Left cardiac atrium (tissue), 4 donors: ENCODE results near the gene EXPH5. TPM values are rescaled to one million over a fixed set of nuclear protein-coding genes. Genes with fewer than 3 reads are reported as not detected.

Experiments used
- ATAC-seq, 2 donors: fragments of 200-7000 bp; cut with Tn5 transposase; one replicate each; pipeline ENCODE4 v1.9.1; 2020; ENCODE audit warnings: mild to moderate bottlenecking in 2 of 2, moderate library complexity in 2 of 2
- DNase-seq: peaks from one replicate; pipeline ENCODE4 v3.0.0-alpha.2; 2020
- intact Hi-C, 2 donors: fragments of 100-400 bp; cut with DNase I; formaldehyde crosslinking; loops; one replicate each; pipeline versions ENCODE4 v1.14.1 to v1.15.1; 2022 to 2023
- total RNA-seq, 2 donors: library from RNA; stranded (reverse); fragmentation: NEBNext Ultra II Directional; extraction: Animal tissue kit (Norgen Biotek cat#: 25700); gene quantifications; one replicate each; pipeline ENCODE4 v1.2.1, GENCODE V29; 2021
- donor health status: DM: no; HTN: yes; CAD: no.
- donor health status: DM: no; HTN: yes; CAD: no; lungs with severe emphysema.
- donor health status: DM: yes; HTN: yes; CAD: no.
- donor health status: Dilated cardiomyopathy.

Gene EXPH5
- total RNA-seq, 2 donors from 2014 or later, result 2.5 to 3.5 TPM

DNA sequence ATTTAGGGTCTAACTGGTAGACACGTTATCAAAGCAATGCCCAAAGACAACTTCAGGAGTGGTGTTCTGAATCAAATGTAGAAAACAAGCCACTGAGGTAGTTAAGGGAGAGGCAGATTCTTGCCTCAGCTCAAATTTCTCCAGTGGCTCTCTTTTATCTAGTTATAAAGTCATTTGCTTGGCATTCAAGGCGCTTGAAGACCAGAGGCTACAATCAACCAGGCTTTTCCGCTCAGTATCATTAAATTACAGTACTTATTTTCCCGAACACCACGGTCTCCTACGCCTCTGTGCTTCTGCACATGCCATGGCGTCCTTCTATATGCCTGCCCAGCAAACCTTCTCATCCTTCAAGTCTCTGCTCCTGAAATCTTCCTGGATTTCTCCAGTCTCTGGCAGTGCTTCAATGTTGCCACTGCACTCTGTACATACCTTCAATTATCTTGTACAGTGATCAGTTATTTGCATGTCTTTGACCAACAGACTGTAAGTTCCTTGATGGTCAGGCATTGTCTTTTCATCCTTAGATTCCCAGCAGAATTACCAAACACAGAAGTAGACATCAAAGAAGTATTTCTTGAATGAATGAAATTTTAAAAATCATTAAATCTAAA is 96.8 kb downstream of the EXPH5 start:
- ATAC-seq (no peak), DNase-seq (no peak)
- intact Hi-C loops, result loop anchor here in 1 of 2 donors (10.0 kb wide), 1 partner anchor 158 kb away; no protein-coding TSS in a partner anchor

- intact Hi-C loops, result loop anchor here in 1 of 2 donors (10.0 kb wide), 1 partner anchor 159 kb away; no protein-coding TSS in a partner anchor
- ATAC-seq, result no peak
- DNase-seq, result no peak
Observed at GRCh38 chr11:108495326-108495725, 98.2 kb downstream of the EXPH5 start.

DNA sequence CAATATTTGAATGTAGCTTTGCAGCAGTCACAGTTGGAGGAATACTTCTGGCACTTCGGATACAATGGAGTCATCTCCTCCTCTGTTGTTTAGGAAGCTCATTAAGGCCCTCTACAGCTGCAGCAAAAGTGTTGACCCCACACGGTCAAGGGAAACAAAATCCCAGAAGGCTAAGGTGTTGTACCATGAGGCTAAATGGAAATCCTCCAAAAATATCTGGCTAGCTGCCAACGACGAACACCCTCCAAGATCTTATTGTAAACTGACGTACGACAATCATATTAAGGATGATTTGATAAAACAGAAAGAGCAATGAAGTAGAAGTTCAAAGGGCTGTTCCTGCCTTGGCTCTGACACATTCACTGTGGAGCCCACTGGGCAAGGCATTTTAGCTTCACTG is 99.4 kb downstream of the EXPH5 start:
- intact Hi-C loops, result loop anchor here in 1 of 2 donors (10.0 kb wide), 1 partner anchor 161 kb away; no protein-coding TSS in a partner anchor
- ATAC-seq (no peak), DNase-seq (no peak)

DNA sequence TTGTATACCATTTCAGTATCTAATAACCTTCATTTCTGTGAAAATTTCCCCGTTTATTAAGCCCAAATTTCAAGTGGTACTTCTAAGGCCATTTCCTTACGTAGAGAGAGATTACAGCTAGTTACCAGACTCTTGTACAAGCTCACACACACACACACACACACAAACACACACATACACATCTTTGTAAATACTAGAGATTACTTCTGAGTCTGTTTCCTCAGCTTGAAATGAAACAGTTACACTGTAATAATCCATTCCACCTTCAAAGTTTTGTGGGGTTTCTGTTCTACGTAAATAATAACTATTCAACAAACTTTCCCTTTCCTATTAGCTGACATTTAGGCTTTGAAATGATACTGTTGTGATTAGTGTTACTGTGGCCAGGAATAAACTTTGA is 101.6 kb downstream of the EXPH5 start:
- ATAC-seq (no peak), DNase-seq (no peak)
- intact Hi-C loops, result loop anchor here in 1 of 2 donors (10.0 kb wide), 1 partner anchor 163 kb away; no protein-coding TSS in a partner anchor

- intact Hi-C loops, result no loop called here
- ATAC-seq, result no peak
- DNase-seq, result no peak
Observed at GRCh38 chr11:108486828-108487227, 106.7 kb downstream of the EXPH5 start.

- intact Hi-C loops, result no loop called here
- no peak for DNase-seq
- ATAC-seq, result no peak
Observed at GRCh38 chr11:108486331-108486730, 107.2 kb downstream of the EXPH5 start.

DNA sequence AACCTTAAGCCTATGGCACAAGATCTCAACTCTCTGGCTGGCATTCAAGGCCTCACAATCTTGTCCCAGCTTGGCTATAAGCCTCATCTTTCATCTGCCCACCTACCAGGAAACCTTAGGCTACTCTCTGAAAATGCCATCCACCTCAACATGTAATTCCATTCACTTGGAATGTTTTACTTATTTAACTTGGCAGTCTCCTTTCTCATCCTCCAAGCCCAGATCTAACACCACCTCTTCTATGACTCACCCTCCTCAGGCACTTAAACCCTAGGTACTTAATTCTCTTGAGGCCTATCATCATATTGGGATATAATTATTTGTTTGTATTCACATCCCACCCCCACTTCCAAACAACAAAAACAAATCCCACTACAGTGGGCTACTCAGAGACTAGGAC is 110.4 kb downstream of the EXPH5 start:
- DNase-seq (no peak), ATAC-seq (peak in 1 of 2 donors; percentile 26)
- intact Hi-C loops, result no loop called here

GRCh38 chr11:108474664-108475463 is 118.7 kb downstream of the EXPH5 start:
- intact Hi-C loops, result no loop called here
- DNase-seq (no peak), ATAC-seq (peak; percentile 59 to 78)

- no peak for DNase-seq
- no peak for ATAC-seq
- intact Hi-C loops, result no loop called here
Observed at GRCh38 chr11:108472681-108473080, 120.9 kb downstream of the EXPH5 start.

DNA sequence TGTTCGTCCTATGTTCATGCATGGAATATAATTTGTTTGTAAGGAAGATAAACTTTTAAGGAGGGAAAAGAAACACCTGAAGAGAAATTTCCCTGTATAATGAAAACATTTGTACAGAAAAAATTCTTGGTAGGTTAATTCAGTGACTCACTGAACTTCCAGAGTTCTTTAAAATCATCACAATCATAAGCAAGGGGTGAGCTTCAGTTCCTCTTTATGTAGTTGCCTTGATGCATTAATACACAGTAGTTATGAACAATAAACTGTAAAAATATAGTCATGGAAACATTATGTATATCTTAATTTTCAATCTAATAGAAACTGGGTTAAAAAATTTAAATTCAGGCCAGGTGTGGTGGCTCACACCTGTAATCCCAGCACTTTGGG is 125.1 kb downstream of the EXPH5 start:
- ATAC-seq, result no peak
- intact Hi-C loops, result no loop called here
- DNase-seq, result no peak

DNA sequence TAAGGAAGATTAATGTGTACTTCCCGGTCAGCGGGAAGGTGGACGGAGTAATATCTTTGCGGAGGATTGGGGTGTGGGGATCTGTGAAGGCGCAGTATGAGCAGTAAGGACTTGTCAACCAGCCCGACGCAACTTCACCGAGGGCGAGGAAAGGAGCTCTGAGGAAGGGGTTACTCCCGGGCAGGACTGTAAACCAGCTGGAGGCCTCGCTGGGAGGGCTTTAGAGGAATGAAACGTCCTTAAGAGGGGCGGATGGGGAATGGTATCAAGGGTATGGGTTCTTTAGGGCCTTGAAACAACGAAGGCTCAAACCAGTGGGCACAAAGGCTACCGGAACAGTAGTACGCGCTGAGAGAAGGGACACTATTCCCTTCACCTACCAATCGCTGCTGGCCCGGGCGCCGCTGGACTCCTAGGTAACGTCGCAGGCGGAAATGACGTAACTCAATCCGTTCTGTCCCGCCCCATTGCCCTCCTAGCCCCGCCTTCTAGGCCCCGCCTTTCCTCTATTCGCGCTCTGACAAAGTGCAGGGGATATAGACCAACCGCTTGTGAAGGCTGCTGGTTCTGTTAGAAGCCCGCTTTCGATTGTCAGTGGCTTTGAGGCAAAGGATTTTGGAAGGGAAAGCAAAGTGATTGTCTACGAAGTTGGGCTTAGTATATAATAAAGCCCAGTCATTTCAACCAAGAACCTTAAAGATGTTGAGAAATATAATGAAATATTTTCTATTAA is 126.3 kb downstream of the EXPH5 start, which contains the start of gene C11orf65:
Gene C11orf65 (minus strand): TSS at position 439 of the 733 bp plus-strand sequence. CDS start 5,970 bp downstream, outside the sequence.
- DNase-seq, result peak; percentile 97
- intact Hi-C loops, result loop anchor here in 1 of 2 donors (2.0 kb wide), 1 partner anchor 34 kb away; no protein-coding TSS in a partner anchor
- ATAC-seq, result peak; percentile 100

GRCh38 chr11:108466405-108466804 is 127.2 kb downstream of the EXPH5 start:
- intact Hi-C loops, result loop anchor here in 1 of 2 donors (2.0 kb wide), 1 partner anchor 34 kb away; no protein-coding TSS in a partner anchor

More at GRCh38 chr11:108466405-108466804, 127.2 kb downstream of the EXPH5 start:
- DNase-seq (no peak), ATAC-seq (no peak)

Other genes starting within 250 kb of the EXPH5 start
- under 1 TPM; 0.18 to 0.94 TPM for gene C11orf65, start 126.2 kb downstream of the EXPH5 start, total RNA-seq
- 10 to 100 TPM; 22.5 to 23.3 TPM for gene POGLUT3, start 95.4 kb downstream of the EXPH5 start, total RNA-seq
- 10 to 100 TPM; 13.5 to 19.8 TPM for gene DDX10, start 71.3 kb upstream of the EXPH5 start, total RNA-seq